ENCODE data around the gene VSTM2B. TPM values are rescaled to one million over a fixed set of nuclear protein-coding genes. Genes with fewer than 3 reads are reported as not detected.

VSTM2B gene
- total RNA-seq, 1 experiment from 2014 or later: not detected

DNA sequence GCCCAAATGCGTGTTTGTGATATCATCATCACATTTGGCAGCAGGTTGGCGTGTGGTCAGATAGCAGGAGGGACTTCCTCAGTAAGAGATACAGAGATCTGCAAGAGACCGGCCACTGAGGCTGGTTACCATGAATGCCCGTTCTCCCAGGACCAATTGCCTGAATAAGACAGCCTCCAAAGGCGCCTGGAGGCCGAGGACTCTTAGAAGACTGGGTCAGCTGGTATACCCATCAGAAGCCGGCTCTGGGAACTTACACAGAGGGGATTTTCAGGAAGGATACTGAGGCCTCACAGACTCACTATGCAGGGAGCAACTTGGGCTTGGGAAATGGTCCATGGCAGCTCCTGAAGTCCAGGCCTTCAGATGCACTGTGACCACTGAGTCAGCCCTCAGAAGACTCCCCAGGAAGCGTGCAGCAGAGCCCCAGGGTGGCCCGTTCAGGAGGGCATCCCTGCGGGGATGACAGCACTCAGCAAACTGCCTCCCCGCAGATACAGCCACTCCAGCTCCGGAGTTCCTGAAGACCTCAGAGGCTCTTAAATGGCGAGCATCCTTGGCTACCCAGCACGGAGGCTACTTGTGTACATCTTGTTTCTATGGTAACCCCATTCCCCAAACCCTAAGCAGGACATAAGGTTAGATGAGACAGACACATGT lies 26.4 kb upstream of the VSTM2B start:
- CTCF ChIA-PET: no interaction called here
- no TSS peak for BruUV-seq (replicated peaks)
- Histone ChIP-seq H3K9me3 (ENCODE audit: low read depth, low read length, poor library complexity, severe bottlenecking) (no peaks in the 10 kb centered on the region), H3K36me3 (ENCODE audit: insufficient read depth, low read length, poor library complexity, severe bottlenecking) (no peaks in the 10 kb centered on the region), H3K4me3 (ENCODE audit: low read depth, low read length, poor library complexity, severe bottlenecking) (no peak overlapping the region), H3K27me3 (replicated peaks; ENCODE audit: insufficient read depth, low read depth, low read length, poor library complexity) (no peaks in the 10 kb centered on the region), H3K4me1 (ENCODE audit: insufficient read depth, low read length, poor library complexity, severe bottlenecking) (no peaks in the 10 kb centered on the region), H3K27ac (ENCODE audit: low read depth, low read length, poor library complexity, severe bottlenecking) (no peak overlapping the region)
- intact Hi-C loops (cut with micrococcal nuclease; ENCODE audit: unreplicated experiment): no loop called here
- TF ChIP-seq, protein P1, sequence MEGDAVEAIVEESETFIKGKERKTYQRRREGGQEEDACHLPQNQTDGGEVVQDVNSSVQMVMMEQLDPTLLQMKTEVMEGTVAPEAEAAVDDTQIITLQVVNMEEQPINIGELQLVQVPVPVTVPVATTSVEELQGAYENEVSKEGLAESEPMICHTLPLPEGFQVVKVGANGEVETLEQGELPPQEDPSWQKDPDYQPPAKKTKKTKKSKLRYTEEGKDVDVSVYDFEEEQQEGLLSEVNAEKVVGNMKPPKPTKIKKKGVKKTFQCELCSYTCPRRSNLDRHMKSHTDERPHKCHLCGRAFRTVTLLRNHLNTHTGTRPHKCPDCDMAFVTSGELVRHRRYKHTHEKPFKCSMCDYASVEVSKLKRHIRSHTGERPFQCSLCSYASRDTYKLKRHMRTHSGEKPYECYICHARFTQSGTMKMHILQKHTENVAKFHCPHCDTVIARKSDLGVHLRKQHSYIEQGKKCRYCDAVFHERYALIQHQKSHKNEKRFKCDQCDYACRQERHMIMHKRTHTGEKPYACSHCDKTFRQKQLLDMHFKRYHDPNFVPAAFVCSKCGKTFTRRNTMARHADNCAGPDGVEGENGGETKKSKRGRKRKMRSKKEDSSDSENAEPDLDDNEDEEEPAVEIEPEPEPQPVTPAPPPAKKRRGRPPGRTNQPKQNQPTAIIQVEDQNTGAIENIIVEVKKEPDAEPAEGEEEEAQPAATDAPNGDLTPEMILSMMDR (conservative IDR thresholded peaks at IDR 0.05; ENCODE audit: low read depth, low read length): no peak
- no peak for TF ChIP-seq EZH2 (IDR thresholded peaks at IDR 0.05; ENCODE audit: borderline replicate concordance, low read depth, low read length, poor library complexity, severe bottlenecking)
- POLR2A ChIA-PET (ENCODE audit: low non-redundant PET): no interaction called here
- DNase-seq (ENCODE audit: low spot score): no peak

DNA sequence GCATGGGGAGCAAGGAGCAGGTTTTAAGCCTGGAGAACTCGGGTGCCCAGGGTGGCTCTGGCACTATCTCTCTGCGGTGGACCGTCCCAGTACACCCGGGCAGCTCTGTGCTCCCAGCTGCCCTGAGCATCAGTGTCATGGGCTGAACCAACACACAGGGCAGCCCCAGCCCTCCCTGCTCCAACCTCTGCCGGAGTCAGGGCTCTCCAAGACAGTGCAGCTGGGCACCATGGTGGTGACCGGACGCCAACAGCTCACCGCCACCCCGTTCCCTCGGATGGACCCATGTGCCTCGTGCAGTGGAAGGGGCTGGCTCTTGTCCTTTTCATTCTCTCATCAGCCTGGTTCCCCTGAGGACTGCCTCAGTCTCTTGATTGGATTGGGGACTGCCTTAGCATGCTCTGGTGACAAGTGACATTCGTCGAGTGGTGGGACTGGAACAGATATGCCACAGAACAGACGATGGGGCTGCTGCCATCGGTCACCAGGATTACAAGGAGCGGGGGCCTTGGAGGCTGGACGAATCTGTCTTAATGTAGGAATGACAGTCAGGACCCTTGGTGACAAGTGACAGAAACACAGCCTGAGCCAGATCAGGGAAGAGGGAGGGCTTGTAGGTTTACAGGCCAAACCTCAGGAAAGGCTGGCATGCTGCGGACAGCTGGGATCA lies 25.7 kb upstream of the VSTM2B start:
- no peak for DNase-seq (ENCODE audit: low spot score)
- Histone ChIP-seq H3K27ac (ENCODE audit: low read depth, low read length, poor library complexity, severe bottlenecking) (no peak overlapping the region), H3K9me3 (ENCODE audit: low read depth, low read length, poor library complexity, severe bottlenecking) (no peaks in the 10 kb centered on the region), H3K4me3 (ENCODE audit: low read depth, low read length, poor library complexity, severe bottlenecking) (no peak overlapping the region), H3K27me3 (replicated peaks; ENCODE audit: insufficient read depth, low read depth, low read length, poor library complexity) (no peaks in the 10 kb centered on the region), H3K36me3 (ENCODE audit: insufficient read depth, low read length, poor library complexity, severe bottlenecking) (no peaks in the 10 kb centered on the region), H3K4me1 (ENCODE audit: insufficient read depth, low read length, poor library complexity, severe bottlenecking) (no peaks in the 10 kb centered on the region)
- TF ChIP-seq, protein P1 (conservative IDR thresholded peaks at IDR 0.05; ENCODE audit: low read depth, low read length): no peak
- TF ChIP-seq EZH2 (IDR thresholded peaks at IDR 0.05; ENCODE audit: borderline replicate concordance, low read depth, low read length, poor library complexity, severe bottlenecking): no peak
- no TSS peak for BruUV-seq (replicated peaks)
- CTCF ChIA-PET: no interaction called here
- intact Hi-C loops (cut with micrococcal nuclease; ENCODE audit: unreplicated experiment): no loop called here
- POLR2A ChIA-PET (ENCODE audit: low non-redundant PET): no interaction called here

DNA sequence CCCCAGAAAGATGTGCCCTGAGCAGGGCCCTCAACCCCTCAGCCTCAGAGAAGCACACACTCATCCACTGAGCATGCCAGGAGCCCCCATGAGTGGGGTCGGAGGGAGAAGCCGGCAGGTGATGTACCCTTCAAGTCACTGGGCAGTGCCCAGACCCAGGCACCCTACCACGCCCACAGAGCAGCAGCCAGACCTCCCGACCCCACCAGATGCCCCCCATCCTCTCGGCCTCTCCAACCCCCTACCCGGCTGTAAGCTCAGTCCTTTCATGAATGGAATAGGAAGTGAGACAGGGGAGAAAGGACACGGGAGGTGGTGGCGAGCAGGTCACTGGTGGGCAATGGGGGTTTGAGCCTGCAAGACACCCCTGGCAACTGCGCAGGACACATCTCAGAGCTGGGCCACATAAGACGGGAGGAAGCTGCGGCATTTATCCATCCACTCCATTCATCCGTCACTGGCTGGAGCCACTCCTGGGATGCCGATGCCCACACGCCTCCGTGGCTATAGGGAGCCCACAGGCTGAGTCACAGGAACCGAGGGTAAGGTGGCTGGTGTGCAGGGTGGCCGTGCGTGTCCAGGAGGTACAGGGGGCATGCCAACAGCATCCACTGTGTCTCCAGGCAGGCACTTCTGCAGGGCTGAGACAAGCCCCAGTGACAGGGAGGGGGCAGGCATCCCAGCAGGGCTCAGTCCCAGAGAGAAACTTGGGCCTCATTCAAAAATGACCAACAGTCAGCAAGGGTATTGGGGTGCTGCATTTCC lies 23.8 kb upstream of the VSTM2B start:
- no peak for DNase-seq (ENCODE audit: low spot score)
- H3K4me1 ChIP-seq (ENCODE audit: insufficient read depth, low read length, poor library complexity, severe bottlenecking): no peaks in the 10 kb centered on the region
- no peak overlapping the region for H3K27ac ChIP-seq (ENCODE audit: low read depth, low read length, poor library complexity, severe bottlenecking)
- intact Hi-C loops (cut with micrococcal nuclease; ENCODE audit: unreplicated experiment): no loop called here
- ChIA-PET POLR2A (ENCODE audit: low non-redundant PET) (no interaction called here), CTCF (no interaction called here)
- no peaks in the 10 kb centered on the region for H3K36me3 ChIP-seq (ENCODE audit: insufficient read depth, low read length, poor library complexity, severe bottlenecking)
- no peaks in the 10 kb centered on the region for H3K27me3 ChIP-seq (replicated peaks; ENCODE audit: insufficient read depth, low read depth, low read length, poor library complexity)
- no peak overlapping the region for H3K4me3 ChIP-seq (ENCODE audit: low read depth, low read length, poor library complexity, severe bottlenecking)
- TF ChIP-seq, protein P1 (conservative IDR thresholded peaks at IDR 0.05; ENCODE audit: low read depth, low read length): no peak
- no peak for TF ChIP-seq EZH2 (IDR thresholded peaks at IDR 0.05; ENCODE audit: borderline replicate concordance, low read depth, low read length, poor library complexity, severe bottlenecking)
- BruUV-seq (replicated peaks): no TSS peak
- no peaks in the 10 kb centered on the region for H3K9me3 ChIP-seq (ENCODE audit: low read depth, low read length, poor library complexity, severe bottlenecking)
